ENCODE data around the gene CSKMT.
"Not testable (repeated sequence)": the region's sequence is repeated elsewhere in the genome, so short reads cannot be mapped to it uniquely, and the experiment has no call there.

Gene CSKMT

DNA sequence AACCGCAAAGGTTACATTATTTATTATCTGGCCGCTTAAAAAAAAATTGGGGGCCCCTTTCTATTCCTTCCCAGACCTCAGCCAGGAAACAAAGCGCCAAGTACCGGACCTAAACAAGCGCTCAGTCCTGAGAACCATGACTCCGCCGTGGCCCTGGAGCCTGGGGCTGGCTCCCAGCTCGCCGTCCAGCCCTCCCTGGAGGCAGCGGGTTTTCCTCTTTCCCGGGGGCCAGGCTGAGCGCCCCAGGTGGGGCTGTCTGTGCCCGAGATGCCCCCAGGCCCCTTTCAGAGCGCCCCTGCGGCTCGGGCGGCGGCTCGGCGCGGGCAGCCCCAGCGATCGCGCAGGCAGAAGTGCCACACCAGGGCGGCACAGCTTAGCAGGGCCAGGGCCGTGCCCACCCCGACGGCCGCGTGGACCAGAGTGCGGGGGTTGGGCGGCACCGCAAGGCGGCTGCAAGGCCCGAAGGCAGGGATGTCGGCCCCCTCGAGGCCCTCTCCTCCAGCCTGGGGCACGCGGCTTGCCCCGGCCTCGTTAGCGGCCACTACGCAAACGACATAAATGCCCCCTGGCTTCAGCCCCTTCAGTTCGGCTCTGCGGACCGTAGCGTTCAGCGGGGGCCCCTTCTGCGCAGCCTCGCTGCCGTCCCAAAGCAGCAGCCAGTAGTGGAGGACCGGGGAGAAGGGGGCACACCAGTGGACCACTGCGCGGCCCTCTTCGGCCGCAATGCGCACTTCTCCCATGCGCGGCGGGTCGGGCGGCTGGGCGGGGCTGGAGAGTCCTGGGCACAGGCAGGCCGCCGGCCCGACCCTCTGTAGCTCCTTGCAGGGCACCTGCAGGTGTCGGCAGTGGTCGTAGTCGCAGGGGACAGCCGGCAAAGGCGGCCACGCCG is 22.6 kb downstream of the CSKMT start:
- Histone ChIP-seq H2BK120ac (ENCODE audit: low read depth, low read length) (no peak overlapping the region), H3K4me3 (ENCODE audit: low read length in 2 of 2) (no peak overlapping the region), H3K23ac (ENCODE audit: low read depth, low read length, poor library complexity) (peak overlapping the region; percentile 65), H3K27me3 (ENCODE audit: control insufficient read depth in 3 of 3, insufficient read depth in 3 of 3, low read depth in 1 of 3, low read length in 3 of 3) (no peaks in the 10 kb centered on the region), H4K91ac (ENCODE audit: low read depth, low read length, poor library complexity) (no peak overlapping the region), H2BK15ac (ENCODE audit: low read length) (peak overlapping the region; percentile 49), H3K9me3 (replicated peaks in 1 of 2; ENCODE audit: control insufficient read depth in 2 of 2, insufficient read depth in 1 of 2, low read depth in 1 of 2, low read length in 2 of 2) (no peaks in the 10 kb centered on the region), H4K8ac (ENCODE audit: low read depth, low read length) (no peak overlapping the region), H3K9ac (ENCODE audit: low read depth, low read length, poor library complexity) (peak overlapping the region; percentile 60), H2BK5ac (ENCODE audit: low read length) (peak overlapping the region; percentile 24), H3K4me1 (ENCODE audit: control insufficient read depth in 2 of 2, insufficient read depth in 1 of 2, low read depth in 1 of 2, low read length in 2 of 2) (no peaks in the 10 kb centered on the region), H3K79me1 (ENCODE audit: low read depth, low read length) (no peaks in the 10 kb centered on the region), H2BK12ac (ENCODE audit: low read length) (no peak overlapping the region), H3K14ac (ENCODE audit: low read length) (peak overlapping the region; percentile 21), H3K4ac (ENCODE audit: low read length) (no peak overlapping the region), H3K4me2 (ENCODE audit: insufficient read depth, low read length, poor library complexity, severe bottlenecking) (peak overlapping the region; percentile 11), H3K36me3 (replicated peaks in 1 of 2; ENCODE audit: control insufficient read depth in 2 of 2, insufficient read depth in 2 of 2, low read length in 2 of 2) (peaks cover 23 to 36% of the 10 kb centered on the region in 2 donors), H3K18ac (ENCODE audit: low read length) (no peak overlapping the region), H2AFZ (ENCODE audit: low read length) (no peak overlapping the region), H3K27ac (replicated peaks; ENCODE audit: low read length) (no peak overlapping the region), H2AK5ac (ENCODE audit: low read depth, low read length) (peak overlapping the region; percentile 56)
- DNase-seq (ENCODE audit: low spot score), result no peak
- WGBS, 2 donors (ENCODE audit: extremely low coverage in 2 of 2, insufficient read length in 2 of 2, insufficient replicate concordance in 1 of 2), result no CpG with 5 or more reads among the region's 74 CpGs

DNA sequence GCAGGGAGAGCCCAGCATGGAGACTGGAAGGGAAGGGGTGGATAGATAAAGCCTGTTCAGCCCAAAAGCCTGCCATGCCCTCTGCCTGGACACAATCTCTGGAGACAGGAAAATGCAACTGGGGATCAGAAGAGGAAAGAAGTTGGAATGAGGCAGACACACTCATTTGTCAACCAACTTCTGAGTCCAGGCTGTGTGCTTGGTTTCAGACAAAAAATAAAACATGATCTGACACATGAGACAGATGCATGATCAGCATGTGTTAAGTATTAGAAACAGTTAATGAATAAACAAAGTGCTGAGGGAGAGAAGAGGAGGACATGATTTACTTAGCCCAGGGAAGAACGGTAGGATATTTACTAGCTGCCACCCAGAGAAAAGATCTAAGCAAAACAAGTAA is 23.4 kb downstream of the CSKMT start:
- H2BK12ac ChIP-seq (ENCODE audit: low read length), result no peak overlapping the region

DNA sequence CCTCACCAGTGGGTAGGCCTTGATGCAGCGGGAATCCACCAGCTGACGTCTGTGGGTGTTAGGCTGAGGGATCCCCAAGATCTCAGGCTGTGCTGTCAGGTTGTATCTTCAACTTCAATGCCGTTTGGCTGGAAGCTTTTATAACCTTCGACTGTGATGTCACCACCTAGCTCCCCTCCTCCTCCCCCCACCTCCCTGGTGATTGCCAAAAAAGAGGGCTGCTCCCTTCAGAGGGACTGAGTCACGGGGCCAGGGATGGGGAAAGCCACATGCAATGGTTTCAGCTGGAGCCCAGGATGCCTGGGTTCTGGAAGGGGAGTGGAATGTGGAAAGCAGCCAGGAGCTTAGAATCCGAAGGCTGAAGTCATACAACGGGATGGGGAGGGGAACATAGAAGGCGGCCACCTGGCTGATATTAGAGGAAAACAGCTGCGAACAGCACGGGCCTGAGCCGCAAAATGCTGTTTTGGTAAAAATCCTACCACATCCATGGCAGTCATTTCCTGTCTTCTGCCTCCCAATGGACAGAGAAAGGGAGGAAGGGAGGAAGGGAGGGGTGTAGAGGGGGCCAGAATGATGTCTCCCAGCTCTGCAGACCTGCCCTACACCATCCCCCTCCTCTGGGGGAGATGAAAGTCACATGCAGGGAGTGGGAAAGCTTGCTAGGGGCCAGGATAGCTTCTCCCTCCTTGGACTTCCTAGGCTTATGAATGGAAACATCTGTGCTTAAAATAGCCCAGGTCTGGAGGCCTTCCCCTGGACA is 24.5 kb downstream of the CSKMT start, which contains the start of gene LRRN4CL:
TSS of gene LRRN4CL (minus strand) at position 110 of the 763 bp plus-strand sequence. CDS start 1,022 bp downstream, outside the sequence.
- Histone ChIP-seq H3K27ac (replicated peaks; ENCODE audit: low read length) (no peak within 1 kb of the TSS), H3K4ac (ENCODE audit: low read length) (no peak within 1 kb of the TSS), H3K4me1 (ENCODE audit: control insufficient read depth in 2 of 2, insufficient read depth in 1 of 2, low read depth in 1 of 2, low read length in 2 of 2) (no peaks in the 10 kb centered on the region), H3K79me1 (ENCODE audit: low read depth, low read length) (no peaks in the 10 kb centered on the region), H2BK12ac (ENCODE audit: low read length) (no peak within 1 kb of the TSS), H2AFZ (ENCODE audit: low read length) (no peak within 1 kb of the TSS), H4K8ac (ENCODE audit: low read depth, low read length) (no peak within 1 kb of the TSS), H2BK15ac (ENCODE audit: low read length) (no peak within 1 kb of the TSS), H3K9ac (ENCODE audit: low read depth, low read length, poor library complexity) (no peak within 1 kb of the TSS), H3K23ac (ENCODE audit: low read depth, low read length, poor library complexity) (peak within 1 kb of the TSS; percentile 65), H2BK5ac (ENCODE audit: low read length) (peak within 1 kb of the TSS; percentile 24), H2BK120ac (ENCODE audit: low read depth, low read length) (no peak within 1 kb of the TSS), H3K27me3 (ENCODE audit: control insufficient read depth in 3 of 3, insufficient read depth in 3 of 3, low read depth in 1 of 3, low read length in 3 of 3) (no peaks in the 10 kb centered on the region), H2AK5ac (ENCODE audit: low read depth, low read length) (no peak within 1 kb of the TSS), H3K36me3 (replicated peaks in 1 of 2; ENCODE audit: control insufficient read depth in 2 of 2, insufficient read depth in 2 of 2, low read length in 2 of 2) (peaks cover 29 to 53% of the 10 kb centered on the region in 2 donors), H3K14ac (ENCODE audit: low read length) (no peak within 1 kb of the TSS), H3K4me2 (ENCODE audit: insufficient read depth, low read length, poor library complexity, severe bottlenecking) (no peak within 1 kb of the TSS), H3K4me3 (ENCODE audit: low read length in 2 of 2) (no peak within 1 kb of the TSS), H3K9me3 (replicated peaks in 1 of 2; ENCODE audit: control insufficient read depth in 2 of 2, insufficient read depth in 1 of 2, low read depth in 1 of 2, low read length in 2 of 2) (no peaks in the 10 kb centered on the region), H3K18ac (ENCODE audit: low read length) (no peak within 1 kb of the TSS), H4K91ac (ENCODE audit: low read depth, low read length, poor library complexity) (no peak within 1 kb of the TSS)
- no CpG with 5 or more reads among the region's 11 CpGs for WGBS, 2 donors (ENCODE audit: extremely low coverage in 2 of 2, insufficient read length in 2 of 2, insufficient replicate concordance in 1 of 2)
- no peak for DNase-seq (ENCODE audit: low spot score)

More for the DNA sequence above, 23.4 kb downstream of the CSKMT start:
- Histone ChIP-seq H3K9ac (ENCODE audit: low read depth, low read length, poor library complexity) (no peak overlapping the region), H3K4me2 (ENCODE audit: insufficient read depth, low read length, poor library complexity, severe bottlenecking) (no peak overlapping the region), H2AK5ac (ENCODE audit: low read depth, low read length) (no peak overlapping the region), H3K27me3 (ENCODE audit: control insufficient read depth in 3 of 3, insufficient read depth in 3 of 3, low read depth in 1 of 3, low read length in 3 of 3) (no peaks in the 10 kb centered on the region), H3K9me3 (replicated peaks in 1 of 2; ENCODE audit: control insufficient read depth in 2 of 2, insufficient read depth in 1 of 2, low read depth in 1 of 2, low read length in 2 of 2) (no peaks in the 10 kb centered on the region), H3K36me3 (replicated peaks in 1 of 2; ENCODE audit: control insufficient read depth in 2 of 2, insufficient read depth in 2 of 2, low read length in 2 of 2) (peaks cover 26 to 43% of the 10 kb centered on the region in 2 donors), H3K18ac (ENCODE audit: low read length) (no peak overlapping the region), H3K27ac (replicated peaks; ENCODE audit: low read length) (no peak overlapping the region), H4K8ac (ENCODE audit: low read depth, low read length) (no peak overlapping the region), H3K4me1 (ENCODE audit: control insufficient read depth in 2 of 2, insufficient read depth in 1 of 2, low read depth in 1 of 2, low read length in 2 of 2) (no peaks in the 10 kb centered on the region), H2AFZ (ENCODE audit: low read length) (no peak overlapping the region), H4K91ac (ENCODE audit: low read depth, low read length, poor library complexity) (no peak overlapping the region), H3K79me1 (ENCODE audit: low read depth, low read length) (no peaks in the 10 kb centered on the region), H2BK15ac (ENCODE audit: low read length) (no peak overlapping the region), H3K4ac (ENCODE audit: low read length) (no peak overlapping the region), H3K14ac (ENCODE audit: low read length) (no peak overlapping the region), H3K4me3 (ENCODE audit: low read length in 2 of 2) (no peak overlapping the region), H2BK120ac (ENCODE audit: low read depth, low read length) (no peak overlapping the region), H2BK5ac (ENCODE audit: low read length) (peak overlapping the region; percentile 24), H3K23ac (ENCODE audit: low read depth, low read length, poor library complexity) (peak overlapping the region; percentile 65)
- DNase-seq (ENCODE audit: low spot score), result no peak
- no CpG with 5 or more reads among the region's 1 CpG for WGBS, 2 donors (ENCODE audit: extremely low coverage in 2 of 2, insufficient read length in 2 of 2, insufficient replicate concordance in 1 of 2)

DNA sequence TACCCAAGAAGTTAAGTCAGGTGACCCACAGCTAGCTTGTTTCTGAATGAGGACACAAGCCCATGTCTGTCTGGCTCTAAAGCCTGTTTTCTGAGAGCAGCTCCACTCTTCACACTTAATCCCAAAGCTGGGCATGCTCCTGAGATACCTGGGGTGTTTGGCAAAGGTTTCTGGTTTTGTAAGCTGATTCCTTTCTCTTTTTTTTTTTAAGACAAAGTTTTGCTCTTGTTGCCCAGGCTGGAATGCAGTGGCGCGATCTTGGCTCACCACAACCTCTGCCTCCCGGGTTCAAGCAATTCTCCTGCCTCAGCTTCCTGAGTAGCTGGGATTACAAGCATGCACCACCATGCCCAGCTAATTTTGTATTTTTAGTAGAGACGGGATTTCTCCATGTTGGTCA is 28.5 kb downstream of the CSKMT start:
- not testable (repeated sequence) for H4K8ac ChIP-seq (ENCODE audit: low read depth, low read length); H4K91ac ChIP-seq (ENCODE audit: low read depth, low read length, poor library complexity); H3K27me3 ChIP-seq (ENCODE audit: control insufficient read depth in 3 of 3, insufficient read depth in 3 of 3, low read depth in 1 of 3, low read length in 3 of 3); H3K4me3 ChIP-seq (ENCODE audit: low read length in 2 of 2); DNase-seq (ENCODE audit: low spot score); H3K9me3 ChIP-seq (replicated peaks in 1 of 2; ENCODE audit: control insufficient read depth in 2 of 2, insufficient read depth in 1 of 2, low read depth in 1 of 2, low read length in 2 of 2); H3K9ac ChIP-seq (ENCODE audit: low read depth, low read length, poor library complexity); H3K4ac ChIP-seq (ENCODE audit: low read length); H3K4me1 ChIP-seq (ENCODE audit: control insufficient read depth in 2 of 2, insufficient read depth in 1 of 2, low read depth in 1 of 2, low read length in 2 of 2); H2BK120ac ChIP-seq (ENCODE audit: low read depth, low read length); H3K14ac ChIP-seq (ENCODE audit: low read length); H3K18ac ChIP-seq (ENCODE audit: low read length); H2AK5ac ChIP-seq (ENCODE audit: low read depth, low read length); H2BK15ac ChIP-seq (ENCODE audit: low read length); H3K27ac ChIP-seq (replicated peaks; ENCODE audit: low read length); H2BK5ac ChIP-seq (ENCODE audit: low read length); H2AFZ ChIP-seq (ENCODE audit: low read length); H3K4me2 ChIP-seq (ENCODE audit: insufficient read depth, low read length, poor library complexity, severe bottlenecking); H3K23ac ChIP-seq (ENCODE audit: low read depth, low read length, poor library complexity); H3K79me1 ChIP-seq (ENCODE audit: low read depth, low read length); H2BK12ac ChIP-seq (ENCODE audit: low read length)
- H3K36me3 ChIP-seq (replicated peaks in 1 of 2; ENCODE audit: control insufficient read depth in 2 of 2, insufficient read depth in 2 of 2, low read length in 2 of 2), result peaks cover 31 to 72% of the 10 kb centered on the region in 2 donors
- WGBS, 2 donors (ENCODE audit: extremely low coverage in 2 of 2, insufficient read length in 2 of 2, insufficient replicate concordance in 1 of 2), result no CpG with 5 or more reads among the region's 4 CpGs

Measured in neuronal stem cell (in vitro differentiated cells).